OCI-LY7 (cell line): ENCODE measurements around the gene TPSB2. TPM values are rescaled to one million over a fixed set of nuclear protein-coding genes. Genes with fewer than 3 reads are reported as not detected.

Experiments
- BruUV-seq: library from RNA; stranded (reverse); fragments of 400-500 nt; replicated peaks from 2 replicates; lab custom pipeline; 2021; lab: Mats Ljungman, UMichigan
- CTCF ChIA-PET: fragments of 300-600 bp; sonication (Branson Sonifier 250); formaldehyde crosslinking; loops from one replicate; lab custom pipeline; 2022; ENCODE audit warnings: antibody characterized with exemption; ENCODE audit not compliant: unreplicated experiment; lab: Charles Lee
- POLR2A ChIA-PET: fragments of 300-600 bp; sonication (Branson Sonifier 250); formaldehyde crosslinking; loops from one replicate; lab custom pipeline; 2022; ENCODE audit warnings: antibody characterized with exemption; lab: Charles Lee
- DNase-seq: peaks from one replicate; pipeline ENCODE4 v3.0.0-alpha.2; 2015; ENCODE audit warnings: low spot score
- H2AFZ ChIP-seq: fragments of 200-600 bp; sonication (generic), shearing (Covaris generic); 2 replicates; pipeline ENCODE4 v1.6.1; 2014; ENCODE audit warnings: mild to moderate bottlenecking, antibody characterized with exemption, low read length, moderate library complexity
- H3K27ac ChIP-seq: fragments of 200-600 bp; sonication (generic); 2 replicates; pipeline ENCODE4 v1.5.1; 2014; ENCODE audit warnings: mixed run types, low read depth, mild to moderate bottlenecking, moderate library complexity, low read length, inconsistent platforms; ENCODE audit not compliant: poor library complexity, severe bottlenecking
- H3K36me3 ChIP-seq: fragments of 200-600 bp; sonication (generic); 2 replicates; pipeline ENCODE4 v1.6.1; 2014; ENCODE audit warnings: mild to moderate bottlenecking, antibody characterized with exemption, low read length, moderate library complexity, mixed read lengths; ENCODE audit not compliant: insufficient read depth
- H3K4me1 ChIP-seq: fragments of 200-600 bp; sonication (generic); 2 replicates; pipeline ENCODE4 v1.5.1; 2014; ENCODE audit warnings: mild to moderate bottlenecking, low read length; ENCODE audit not compliant: insufficient read depth, poor library complexity, severe bottlenecking
- H3K4me2 ChIP-seq: fragments of 200-600 bp; sonication (generic); 2 replicates; pipeline ENCODE4 v1.6.1; 2014; ENCODE audit warnings: mild to moderate bottlenecking, low read length
- H3K4me3 ChIP-seq: fragments of 200-600 bp; sonication (generic); 2 replicates; pipeline ENCODE4 v1.5.1; 2014; ENCODE audit warnings: mild to moderate bottlenecking, low read depth, low read length; ENCODE audit not compliant: poor library complexity, severe bottlenecking
- H3K79me2 ChIP-seq: fragments of 200-600 bp; sonication (generic); 2 replicates; pipeline ENCODE4 v1.6.1; 2016; ENCODE audit warnings: low read depth, mild to moderate bottlenecking, low read length, moderate library complexity, mixed read lengths; ENCODE audit not compliant: insufficient read depth
- H3K9me2 ChIP-seq: fragments of 200-600 bp; sonication (generic); 2 replicates; pipeline ENCODE4 v1.6.1; 2016; ENCODE audit warnings: mild to moderate bottlenecking, low read length, mixed read lengths; ENCODE audit not compliant: insufficient read depth
- H3K9me3 ChIP-seq: fragments of 200-600 bp; sonication (generic); 2 replicates; pipeline ENCODE4 v1.6.1; 2014; ENCODE audit warnings: mild to moderate bottlenecking, mixed run types, low read length, mixed read lengths
- H4K20me1 ChIP-seq: fragments of 200-600 bp; sonication (generic); 2 replicates; pipeline ENCODE4 v1.6.1; 2014; ENCODE audit warnings: mild to moderate bottlenecking, antibody characterized with exemption, low read length, moderate library complexity, mixed read lengths; ENCODE audit not compliant: insufficient read depth
- CTCF ChIP-seq: fragments of 200-600 bp; sonication (generic); conservative IDR thresholded peaks from 2 replicates; pipeline ENCODE4 v1.5.1; 2014; ENCODE audit warnings: mild to moderate bottlenecking, antibody characterized with exemption, low read length, moderate library complexity, mixed read lengths
- EZH2phosphoT487 ChIP-seq: fragments of 200-600 bp; sonication (generic); IDR thresholded peaks from 2 replicates; pipeline ENCODE4 v1.6.1; 2018; ENCODE audit warnings: low read depth, borderline replicate concordance, mild to moderate bottlenecking, mixed run types, antibody characterized with exemption, low read length, moderate library complexity, mixed read lengths
- intact Hi-C: fragments of 100-400 bp; cut with micrococcal nuclease; formaldehyde crosslinking; loops from one replicate; pipeline ENCODE4 v1.10.0; 2022; ENCODE audit not compliant: unreplicated experiment
- total RNA-seq, 2 experiments: library from RNA; depleted of rRNA in 1 of 2; stranded (reverse); fragments of >200 nt in 1 of 2; shearing (Covaris generic) in 1 of 2; gene quantifications; 2 replicates each; pipeline ENCODE4 v1.2.3, GENCODE V29; 2014 to 2022

Gene TPSB2
- total RNA-seq, 2 experiments from 2014 or later: not detected

- Histone ChIP-seq H3K4me2 (no peak overlapping the region), H3K4me3 (no peak overlapping the region), H4K20me1 (no peaks in the 10 kb centered on the region), H3K9me3 (no peaks in the 10 kb centered on the region), H3K27ac (no peak overlapping the region), H3K79me2 (no peaks in the 10 kb centered on the region), H2AFZ (no peak overlapping the region), H3K9me2 (no peaks in the 10 kb centered on the region), H3K36me3 (no peaks in the 10 kb centered on the region), H3K4me1 (no peaks in the 10 kb centered on the region)
- CTCF ChIA-PET: no interaction called here
- intact Hi-C loops: no loop called here
- no peak for DNase-seq
- POLR2A ChIA-PET: no interaction called here
- no TSS peak for BruUV-seq
- no peak for TF ChIP-seq CTCF
- TF ChIP-seq EZH2phosphoT487: no peak
These were observed 45.0 kb downstream of the TPSB2 start for GRCh38 chr16:1184980-1185379.

GRCh38 chr16:1184156-1184868, 45.7 kb downstream of the TPSB2 start:
- intact Hi-C loops: no loop called here
- CTCF ChIA-PET: no interaction called here
- Histone ChIP-seq H3K79me2 (no peaks in the 10 kb centered on the region), H3K4me2 (no peak overlapping the region), H3K9me3 (no peaks in the 10 kb centered on the region), H3K27ac (no peak overlapping the region), H3K4me3 (no peak overlapping the region), H2AFZ (no peak overlapping the region), H3K4me1 (no peaks in the 10 kb centered on the region), H3K9me2 (no peaks in the 10 kb centered on the region), H4K20me1 (no peaks in the 10 kb centered on the region), H3K36me3 (no peaks in the 10 kb centered on the region)
- POLR2A ChIA-PET: no interaction called here
- no TSS peak for BruUV-seq
- no peak for TF ChIP-seq CTCF
- TF ChIP-seq EZH2phosphoT487: no peak
- DNase-seq: no peak
